K562 (cell line): ENCODE measurements around the gene TUBD1. TPM values are rescaled to one million over a fixed set of nuclear protein-coding genes. Genes with fewer than 3 reads are reported as not detected.

ENCODE experiments used
- BACH1 ChIP-seq: fragments of 200-800 bp; sonication (Bioruptor generic); IDR thresholded peaks from 2 replicates; pipeline ENCODE4 v1.6.1; 2016; ENCODE audit warnings: missing genetic modification characterization, missing compliant biosample characterization
- E2F6 ChIP-seq, 2 experiments: IDR thresholded peaks; 2 replicates each; pipeline ENCODE4 v1.6.1; 2011; ENCODE audit warnings: borderline replicate concordance in 1 of 2, control low read depth in 1 of 2, low read depth in 1 of 2, low read length in 1 of 2, mild to moderate bottlenecking in 1 of 2, mixed read lengths in 1 of 2, moderate library complexity in 1 of 2; ENCODE audit not compliant: insufficient read depth in 1 of 2, insufficient read length in 1 of 2, poor library complexity in 1 of 2, severe bottlenecking in 1 of 2; ENCODE audit errors: extremely low read depth in 1 of 2
- L3MBTL2 ChIP-seq: fragments of 450-650 bp; IDR thresholded peaks from 2 replicates; pipeline ENCODE4 v1.6.1; 2016; ENCODE audit warnings: mild to moderate bottlenecking, moderate library complexity
- MAX ChIP-seq: sonication (generic); formaldehyde crosslinking; IDR thresholded peaks from 2 replicates; pipeline ENCODE4 v1.9.0; 2022; ENCODE audit warnings: mild to moderate bottlenecking, missing genetic modification reagents
- MEIS2 ChIP-seq: fragments of 450-650 bp; IDR thresholded peaks from 2 replicates; pipeline ENCODE4 v1.6.1; 2014; ENCODE audit warnings: mild to moderate bottlenecking; ENCODE audit not compliant: partially characterized antibody
- MNT ChIP-seq, 2 experiments: fragments of 450-650 bp; conservative IDR thresholded peaks; 2 replicates each; pipeline ENCODE4 v1.6.1; 2017; ENCODE audit warnings: mild to moderate bottlenecking in 2 of 2, moderate library complexity in 2 of 2
- ZBTB11 ChIP-seq, 3 experiments: fragments of 200-800 bp in 1 of 3; fragments of 250-450 bp in 1 of 3; fragments of 450-650 bp in 1 of 3; sonication (Bioruptor Pico) in 1 of 3; sonication (Bioruptor generic) in 1 of 3; formaldehyde crosslinking in 1 of 3; IDR thresholded peaks; 2 replicates each; pipeline versions ENCODE4 v1.6.1 to v1.8.0; 2016 to 2022; ENCODE audit warnings: mild to moderate bottlenecking in 2 of 3, missing genetic modification characterization in 2 of 3, missing compliant biosample characterization in 1 of 3, moderate library complexity in 1 of 3
- ZNF395 ChIP-seq: fragments of 200-800 bp; sonication (Bioruptor generic); IDR thresholded peaks from 2 replicates; pipeline ENCODE4 v1.6.1; 2017; ENCODE audit warnings: missing genetic modification characterization, missing compliant biosample characterization
- ZNF592 ChIP-seq: fragments of 450-650 bp; IDR thresholded peaks from 2 replicates; pipeline ENCODE4 v1.6.1; 2017; ENCODE audit warnings: antibody characterized with exemption, mild to moderate bottlenecking
- polyA plus RNA-seq, 8 experiments: library from polyadenylated mRNA; depleted of rRNA in 4 of 8; stranded (reverse) in 5 of 8; unstranded in 3 of 8; fragments of >200 nt; fragmentation: Nextera tagmentation in 2 of 8; fragmentation: Illumina TruSeq in 1 of 8; extraction: Ambion mirVana in 2 of 8; extraction: Trizol in 1 of 8; gene quantifications; 2 replicates each; pipeline versions ENCODE4 v1.2.1 to v1.2.3, GENCODE V29; 2011 to 2014; ENCODE audit warnings: inconsistent platforms in 1 of 8, missing spikeins in 1 of 8
- total RNA-seq, 7 experiments: library from RNA; depleted of rRNA in 6 of 7; stranded (reverse); fragments of >200 nt in 6 of 7; fragmentation: Illumina TruSeq in 2 of 7; extraction: Trizol in 2 of 7; gene quantifications; 2 replicates each; pipeline versions ENCODE4 v1.2.1 to v1.2.3, GENCODE V29; 2011 to 2021; ENCODE audit warnings: low replicate concordance in 1 of 7

TUBD1 gene
- total and polyA plus RNA-seq, 9 of the 15 experiments (the other 6 are each of a cell fraction or from before 2014, with no cell fraction given): 10.8 to 35.3 (median 17.9) TPM

- TF ChIP-seq MAX (CRISPR knock-in tag): peak; percentile 75
- peak; percentile 44; the same call in 1 of the 2 replicates for TF ChIP-seq ZNF592
- TF ChIP-seq L3MBTL2: peak; percentile 51; the same call in 1 of the 2 replicates
- peak in 1 of 3 experiments; percentile 89; a peak in 1 of 6 replicates for TF ChIP-seq ZBTB11 (CRISPR knock-in tag; IDR thresholded peaks at IDR 0.05)
- TF ChIP-seq E2F6 (IDR thresholded peaks at IDR 0.05; ENCODE audit: borderline replicate concordance in 1 of 2, extremely low read depth in 1 of 2, insufficient read depth in 1 of 2, insufficient read length in 1 of 2, low read depth in 1 of 2, low read length in 1 of 2, poor library complexity in 1 of 2, severe bottlenecking in 1 of 2): peak in 1 of 2 experiments; percentile 35
- TF ChIP-seq MEIS2: peak; percentile 35
- TF ChIP-seq MNT (conservative IDR thresholded peaks at IDR 0.05): 0 out of 4 replicates have a peak, but pooled peaks of 1 of the 2 experiments have one; percentile 15
- TF ChIP-seq BACH1 (tag): peak; percentile 33; the same call in 1 of the 2 replicates
- TF ChIP-seq ZNF395 (CRISPR knock-in tag): peak; percentile 34; the same call in 1 of the 2 replicates
Measured at GRCh38 chr17:59851439-59852375, 41.0 kb downstream of the TUBD1 start (continued).
